Measurements from ENCODE around the gene CCL28.

DNA sequence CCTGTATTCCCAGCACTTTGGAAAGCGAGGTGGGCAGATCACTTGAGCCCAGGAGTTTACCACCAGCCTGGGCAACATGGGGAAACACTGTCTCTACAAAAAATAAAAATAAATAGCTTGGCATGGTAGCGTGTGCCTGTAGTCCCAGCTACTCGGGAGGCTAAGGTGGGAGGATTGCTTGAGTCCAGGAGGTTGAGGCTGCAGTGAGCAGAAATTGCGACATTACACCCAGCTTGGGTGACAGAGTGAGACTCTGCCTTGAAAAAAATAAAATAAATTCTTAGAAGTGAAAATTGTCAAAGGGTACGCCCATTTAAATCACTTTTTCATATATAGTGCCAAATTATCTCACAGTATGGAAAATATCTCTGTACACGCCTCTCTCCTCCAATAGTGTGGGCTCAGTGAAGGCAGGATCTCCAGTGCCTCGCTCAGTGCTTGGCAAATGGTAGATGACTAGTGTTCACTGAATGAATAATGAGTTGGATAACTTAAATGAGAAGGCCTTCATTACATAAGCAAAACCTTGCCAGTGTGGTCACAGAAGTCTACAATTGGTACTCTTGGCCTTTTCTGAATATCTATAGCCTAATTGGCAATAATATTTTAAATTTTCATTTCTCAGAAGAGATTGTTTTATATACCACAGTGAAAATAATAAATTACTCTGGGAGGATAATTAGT, 9.4 kb upstream of the CCL28 start:
- TF ChIP-seq, protein P1, sequence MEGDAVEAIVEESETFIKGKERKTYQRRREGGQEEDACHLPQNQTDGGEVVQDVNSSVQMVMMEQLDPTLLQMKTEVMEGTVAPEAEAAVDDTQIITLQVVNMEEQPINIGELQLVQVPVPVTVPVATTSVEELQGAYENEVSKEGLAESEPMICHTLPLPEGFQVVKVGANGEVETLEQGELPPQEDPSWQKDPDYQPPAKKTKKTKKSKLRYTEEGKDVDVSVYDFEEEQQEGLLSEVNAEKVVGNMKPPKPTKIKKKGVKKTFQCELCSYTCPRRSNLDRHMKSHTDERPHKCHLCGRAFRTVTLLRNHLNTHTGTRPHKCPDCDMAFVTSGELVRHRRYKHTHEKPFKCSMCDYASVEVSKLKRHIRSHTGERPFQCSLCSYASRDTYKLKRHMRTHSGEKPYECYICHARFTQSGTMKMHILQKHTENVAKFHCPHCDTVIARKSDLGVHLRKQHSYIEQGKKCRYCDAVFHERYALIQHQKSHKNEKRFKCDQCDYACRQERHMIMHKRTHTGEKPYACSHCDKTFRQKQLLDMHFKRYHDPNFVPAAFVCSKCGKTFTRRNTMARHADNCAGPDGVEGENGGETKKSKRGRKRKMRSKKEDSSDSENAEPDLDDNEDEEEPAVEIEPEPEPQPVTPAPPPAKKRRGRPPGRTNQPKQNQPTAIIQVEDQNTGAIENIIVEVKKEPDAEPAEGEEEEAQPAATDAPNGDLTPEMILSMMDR (IDR thresholded peaks at IDR 0.05): no peak
- no peak for TF ChIP-seq POLR2AphosphoS5 (IDR thresholded peaks at IDR 0.05)

All from esophagus muscularis mucosa (tissue), 3 donors.